Tibial artery (tissue), 4 donors: ENCODE measurements around the gene WDR27.

Experiments used
- DNase-seq, 2 donors: peaks; one replicate each; pipeline ENCODE4 v3.0.0-alpha.2; 2019
- H3K27ac ChIP-seq, 2 donors: fragments of 200-600 bp; sonication (generic) in 1 of 2; 1 replicate in 1 of 2; 2 replicates in 1 of 2; pipeline ENCODE4 v1.5.1; 2018 to 2019; ENCODE audit warnings: mild to moderate bottlenecking in 1 of 2
- H3K27me3 ChIP-seq, 2 donors: fragments of 200-600 bp; sonication (generic) in 1 of 2; one replicate each; pipeline versions ENCODE4 v1.5.1 to v1.6.0; 2016 to 2019
- H3K36me3 ChIP-seq, 3 donors: fragments of 200-600 bp; sonication (generic) in 2 of 3; one replicate each; pipeline ENCODE4 v1.5.1; 2016 to 2019; ENCODE audit warnings: mild to moderate bottlenecking in 2 of 3
- H3K4me1 ChIP-seq, 4 donors: fragments of 200-600 bp; sonication (generic) in 2 of 4; 1 replicate in 3 of 4; 2 replicates in 1 of 4; pipeline ENCODE4 v1.5.1; 2016 to 2019
- H3K4me3 ChIP-seq, 2 donors: fragments of 200-600 bp; sonication (generic) in 1 of 2; 1 replicate in 1 of 2; 2 replicates in 1 of 2; pipeline ENCODE4 v1.5.1; 2018 to 2019; ENCODE audit warnings: mild to moderate bottlenecking in 2 of 2
- H3K9me3 ChIP-seq, 3 donors: fragments of 200-600 bp; sonication (generic) in 1 of 3; one replicate each; pipeline ENCODE4 v1.5.1; 2016 to 2019
- CTCF ChIP-seq, 2 experiments: fragments of 200-600 bp in 1 of 2; fragments of 450-650 bp in 1 of 2; IDR thresholded peaks; one replicate each; pipeline ENCODE4 v1.5.1; 2017 to 2019; ENCODE audit warnings: antibody characterized with exemption in 2 of 2, mild to moderate bottlenecking in 1 of 2, moderate library complexity in 1 of 2
- intact Hi-C: fragments of 100-400 bp; cut with DNase I; formaldehyde crosslinking; loops from one replicate; pipeline ENCODE4 v1.15.0; 2023; ENCODE audit warnings: low total_unique reads

WDR27 gene

GRCh38 chr6:169724494-169725124 is 22.8 kb upstream of the WDR27 start, which contains the start of gene PHF10:
Gene PHF10, minus strand, starts transcription at chr6:169724500. Its CDS starts 569 bp downstream, at chr6:169723931.
- Histone ChIP-seq H3K27me3 (no peaks in the 10 kb centered on the region), H3K4me1 (peaks cover 0 to 32% (median 13%) of the 10 kb centered on the region in 4 donors), H3K27ac (peak within 1 kb of the TSS; percentile 97 to 98), H3K9me3 (no peaks in the 10 kb centered on the region), H3K36me3 (no peaks in the 10 kb centered on the region), H3K4me3 (peak within 1 kb of the TSS; percentile 74 to 88)
- peak; percentile 20 to 72 for DNase-seq
- no peak for TF ChIP-seq CTCF (IDR thresholded peaks at IDR 0.05)
- intact Hi-C loops: loop anchor here (10.0 kb wide), 1 partner anchor 830 kb away; the partner anchor contains the start of genes PSMB1 and TBP

- intact Hi-C loops: loop anchor here (2.0 to 10.0 kb wide), 2 partner anchors 21 to 831 kb away; partner anchors contain the start of genes C6orf120, PSMB1, TBP and WDR27
- Histone ChIP-seq H3K36me3 (no peaks in the 10 kb centered on the region), H3K4me3 (peak overlapping the region; percentile 74 to 88), H3K9me3 (no peaks in the 10 kb centered on the region), H3K4me1 (peaks cover 0 to 32% (median 13%) of the 10 kb centered on the region in 4 donors), H3K27me3 (no peaks in the 10 kb centered on the region), H3K27ac (peak overlapping the region; percentile 91 to 97)
- peak; percentile 21 to 56 for DNase-seq
- no peak for TF ChIP-seq CTCF (IDR thresholded peaks at IDR 0.05)
Observed at GRCh38 chr6:169723991-169724493, 22.2 kb upstream of the WDR27 start.

- Histone ChIP-seq H3K36me3 (peaks cover 0 to under 1% (median 0%) of the 10 kb centered on the region in 3 donors), H3K4me3 (peak overlapping the region; percentile 74 to 88), H3K27ac (peak overlapping the region; percentile 87 to 98), H3K9me3 (no peaks in the 10 kb centered on the region), H3K4me1 (peaks cover 0 to 32% (median 13%) of the 10 kb centered on the region in 4 donors), H3K27me3 (no peaks in the 10 kb centered on the region)
- peak; percentile 69 to 89 for DNase-seq
- intact Hi-C loops: loop anchor here (2.0 to 10.0 kb wide), 2 partner anchors 21 to 831 kb away; partner anchors contain the start of genes C6orf120, PSMB1, TBP and WDR27
- TF ChIP-seq CTCF (IDR thresholded peaks at IDR 0.05): peak in 1 of 2 experiments; percentile 6
Observed at GRCh38 chr6:169723200-169723909, 21.5 kb upstream of the WDR27 start.

- TF ChIP-seq CTCF (IDR thresholded peaks at IDR 0.05): no peak
- H3K27ac ChIP-seq: peak overlapping the region; percentile 87 to 98
- no peaks in the 10 kb centered on the region for H3K9me3 ChIP-seq
- peak overlapping the region; percentile 74 to 88 for H3K4me3 ChIP-seq
- peaks cover 0 to 32% (median 13%) of the 10 kb centered on the region in 4 donors for H3K4me1 ChIP-seq
- intact Hi-C loops: loop anchor here (2.0 to 10.0 kb wide), 2 partner anchors 20 to 832 kb away; partner anchors contain the start of genes C6orf120, PSMB1, TBP and WDR27
- DNase-seq: peak; percentile 42 to 76
- H3K27me3 ChIP-seq: no peaks in the 10 kb centered on the region
- H3K36me3 ChIP-seq: peaks cover 0 to 3% (median 0%) of the 10 kb centered on the region in 3 donors
Observed at GRCh38 chr6:169722362-169723199, 20.8 kb upstream of the WDR27 start.
